NK-92 (cell line): ENCODE measurements around the gene ETDB.
"Not testable (repeated sequence)": the region's sequence is repeated elsewhere in the genome, so short reads cannot be mapped to it uniquely, and the experiment has no call there.

ENCODE experiments used
- DNase-seq: peaks from one replicate; lab custom pipeline; 2025; ENCODE audit not compliant: unreplicated experiment; lab: John Stamatoyannopoulos, UW

ETDB gene

GRCh38 chrX:135120056-135120576 is at the start of gene ETDB:
TSS of gene ETDB (minus strand) at chrX:135120526. CDS start at chrX:135119261, 1,265 bp downstream.
- not testable (repeated sequence) for DNase-seq

GRCh38 chrX:135169534-135169933 is 49.2 kb upstream of the ETDB start:
- not testable (repeated sequence) for DNase-seq

DNA sequence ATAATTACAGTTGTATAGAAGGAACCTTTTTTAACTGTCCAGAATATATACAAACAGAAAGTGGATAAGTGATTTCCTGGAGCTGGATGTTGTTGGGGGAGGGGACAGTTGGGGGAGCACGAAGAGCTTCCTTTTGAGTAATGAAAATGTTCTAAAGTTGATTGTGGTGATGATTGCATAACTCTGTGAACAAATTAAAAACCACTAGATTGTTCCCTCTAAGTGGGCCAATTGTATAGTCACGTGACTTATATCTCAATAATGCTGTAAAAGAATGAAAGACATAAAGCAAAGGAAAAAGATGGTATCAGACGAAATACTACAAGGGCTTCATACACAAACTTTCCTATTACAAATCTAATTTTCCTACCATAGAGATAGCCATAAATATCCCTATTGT is 48.2 kb upstream of the ETDB start:
- no peak for DNase-seq

GRCh38 chrX:135154688-135155087 is 34.4 kb upstream of the ETDB start:
- DNase-seq, result not testable (repeated sequence)

DNA sequence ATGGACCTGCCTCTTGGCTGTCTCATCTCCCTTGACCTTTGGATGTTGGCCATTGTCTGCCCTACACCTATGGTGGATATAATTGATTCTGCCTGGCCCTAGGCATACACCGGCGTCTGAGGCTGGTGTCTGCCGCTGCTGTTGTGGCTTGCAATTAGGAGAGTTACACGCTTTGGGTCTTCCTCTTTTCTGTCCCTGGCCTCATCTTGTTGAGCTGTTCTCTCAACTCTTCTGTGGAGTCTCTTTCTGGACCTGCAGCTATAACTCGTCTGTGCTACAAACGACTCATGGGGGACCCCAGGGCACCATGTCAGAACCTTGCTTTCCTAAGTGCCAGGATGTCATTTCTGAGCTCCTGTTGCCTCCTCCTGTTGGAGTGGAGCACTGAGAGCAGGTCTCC is 5.8 kb upstream of the ETDB start:
- DNase-seq, result not testable (repeated sequence)

DNA sequence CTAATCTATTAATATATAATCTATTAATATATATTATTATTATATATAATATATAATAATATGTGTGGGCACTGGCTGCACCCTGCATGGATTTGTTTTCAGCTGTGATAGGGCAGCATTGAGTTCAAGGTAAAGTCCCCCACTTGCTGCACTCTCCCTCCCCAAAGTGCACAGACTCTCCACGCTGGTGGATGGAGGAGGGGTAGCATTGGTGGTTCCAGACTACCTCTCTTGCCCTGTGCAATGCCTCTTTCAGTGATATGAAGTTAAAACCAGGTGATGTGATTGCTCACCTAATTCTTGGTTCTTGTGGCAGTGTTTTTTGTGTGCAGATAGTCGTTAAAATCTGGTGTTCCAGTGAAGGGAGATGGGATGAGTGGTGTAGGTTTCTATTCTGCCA is 4.3 kb downstream of the ETDB start:
- not testable (repeated sequence) for DNase-seq

- no peak for DNase-seq
These were observed 5.9 kb downstream of the ETDB start for GRCh38 chrX:135114392-135114791.

GRCh38 chrX:135112743-135113142 is 7.6 kb downstream of the ETDB start:
- no peak for DNase-seq

DNA sequence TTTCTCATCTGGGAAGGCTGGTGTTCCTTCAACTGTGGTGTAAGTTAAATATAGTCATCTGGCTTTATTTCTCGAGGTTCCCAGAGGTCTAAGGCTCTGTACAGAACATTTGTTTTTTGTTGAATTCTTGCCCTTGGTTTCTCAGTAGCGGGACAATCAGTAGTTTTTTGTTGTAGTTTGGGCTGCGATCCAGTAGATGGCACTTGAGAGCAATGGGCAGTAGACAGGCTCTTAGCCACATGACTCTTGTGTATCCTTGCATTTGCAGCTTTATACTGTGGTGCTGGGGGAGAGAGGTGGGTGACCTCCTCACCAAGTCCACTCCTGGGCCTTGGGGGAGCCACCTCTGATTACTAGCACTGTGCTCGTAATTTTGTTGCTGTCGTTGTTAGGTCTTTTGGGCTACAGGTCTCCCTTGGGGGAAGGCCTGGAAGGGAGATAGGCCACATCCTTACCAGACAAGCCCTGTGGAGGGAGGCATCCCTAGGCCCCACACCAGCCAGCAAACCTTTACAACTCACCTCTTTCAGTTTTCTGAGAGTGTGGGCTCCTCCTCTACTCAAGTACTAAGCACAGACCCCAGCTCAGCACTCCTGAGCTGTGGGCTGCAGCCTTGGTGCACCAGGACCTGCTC is 8.1 kb downstream of the ETDB start:
- no peak for DNase-seq

DNA sequence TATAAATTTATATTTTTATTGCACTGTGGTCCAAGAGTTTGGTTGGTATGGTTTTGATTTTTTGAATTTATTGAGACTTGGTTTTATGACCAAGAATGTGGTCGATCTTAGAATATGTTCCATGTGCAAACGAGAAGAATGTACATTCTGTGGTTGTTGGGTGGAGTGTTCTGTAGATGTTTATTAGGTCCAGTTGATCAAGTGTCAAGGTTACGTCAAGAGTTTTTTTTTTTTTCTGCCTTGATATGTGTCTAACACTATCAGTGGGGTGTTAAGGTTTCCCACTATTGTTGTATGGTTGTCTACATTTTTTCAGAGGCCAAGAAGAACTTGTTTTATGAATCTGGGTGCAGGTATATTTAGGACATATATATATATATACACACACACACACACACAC is 10.8 kb downstream of the ETDB start:
- no peak for DNase-seq

GRCh38 chrX:135099493-135099783 is 20.9 kb downstream of the ETDB start:
- no peak for DNase-seq

- DNase-seq, result not testable (repeated sequence)
These were observed 23.1 kb downstream of the ETDB start for GRCh38 chrX:135097196-135097744.

DNA sequence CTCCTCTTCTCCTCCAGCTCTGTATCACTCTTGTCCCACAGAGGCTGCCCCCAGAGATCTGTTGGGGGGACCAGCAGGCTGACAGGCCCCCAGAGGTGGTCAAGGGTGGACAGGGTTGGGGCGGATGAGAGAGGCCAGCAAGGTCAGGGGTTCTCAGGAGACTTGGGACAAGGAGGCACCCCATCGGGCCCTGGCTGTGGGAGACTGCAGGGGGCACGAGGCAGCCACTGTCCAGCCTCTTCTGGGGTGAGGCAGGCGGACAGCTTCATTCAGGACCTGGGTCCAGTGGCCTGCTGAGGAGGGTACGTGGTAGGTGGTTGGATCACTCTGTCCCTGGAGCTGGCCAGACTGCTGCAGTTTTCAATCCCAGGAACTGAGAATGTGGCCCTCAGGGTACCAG is 24.6 kb downstream of the ETDB start:
- no peak for DNase-seq

GRCh38 chrX:135094726-135095125 is 25.6 kb downstream of the ETDB start:
- DNase-seq, result no peak

GRCh38 chrX:135089126-135089525 is 31.2 kb downstream of the ETDB start:
- DNase-seq, result no peak

GRCh38 chrX:135087867-135088266 is 32.5 kb downstream of the ETDB start:
- no peak for DNase-seq

GRCh38 chrX:135086197-135086854 is 34.0 kb downstream of the ETDB start:
- no peak for DNase-seq

DNA sequence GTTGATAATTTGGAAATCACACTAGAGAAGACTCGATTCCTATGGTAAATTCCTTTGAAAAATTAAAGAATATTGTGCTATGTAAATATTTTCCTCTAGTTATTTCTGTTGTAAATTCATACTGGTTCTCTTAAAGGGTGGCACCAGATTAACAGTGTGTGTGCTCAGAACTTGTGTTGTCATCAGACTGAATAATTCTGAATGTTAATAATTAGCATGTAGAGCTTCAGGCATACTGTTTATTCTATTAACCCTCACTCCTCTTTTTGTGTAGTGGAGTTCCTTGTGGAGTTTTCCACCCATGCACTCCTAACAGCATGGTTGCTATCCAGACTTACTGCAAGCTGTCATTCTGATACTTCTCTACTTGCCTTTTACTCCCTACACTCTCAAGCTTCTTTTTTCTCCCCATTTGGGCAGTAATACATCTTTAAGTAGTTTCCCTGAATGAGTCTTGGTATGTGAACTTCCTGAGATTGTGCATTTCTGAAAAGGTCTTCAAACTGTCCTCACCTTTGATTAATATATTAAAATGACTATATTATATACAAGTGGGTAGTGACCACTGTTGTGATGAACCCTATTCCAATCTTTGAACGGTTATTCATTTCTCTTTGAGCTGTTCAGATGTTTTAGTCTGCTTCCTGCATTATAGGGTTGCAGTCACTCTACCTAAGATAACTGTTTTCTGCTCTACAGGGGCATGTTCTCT is 38.5 kb downstream of the ETDB start:
- no peak for DNase-seq
